ENCODE results near the gene OR51A2.

OR51A2 gene

GRCh38 chr11:4916581-4916980, 38.9 kb downstream of the OR51A2 start:
- Histone ChIP-seq H3K4me2 (no peak overlapping the region), H3K9me3 (replicated peaks in 1 of 11) (peaks cover 0 to 4% (median 0%) of the 10 kb centered on the region in 11 experiments; a peak in 1 of 22 replicates), H3K27me3 (no peaks in the 10 kb centered on the region), H3K9ac (no peak overlapping the region), H4K20me1 (no peaks in the 10 kb centered on the region), H3K4me3 (no peak overlapping the region), H3K36me3 (no peaks in the 10 kb centered on the region), H3K27ac (no peak overlapping the region), H3K4me1 (no peaks in the 10 kb centered on the region)
- TF ChIP-seq Cebpa-rat (IDR thresholded peaks at IDR 0.05) = no peak

Measured in BLaER1 treated with 17β-estradiol and CSF1 and Interleukin-3, amounts not matched to agents 10 nM and 100 nM (cell line).